Right renal cortex interstitium (tissue), 3 donors: ENCODE measurements around the gene FAM118B. TPM values are rescaled to one million over a fixed set of nuclear protein-coding genes. Genes with fewer than 3 reads are reported as not detected.
"Not testable (repeated sequence)": the region's sequence is repeated elsewhere in the genome, so short reads cannot be mapped to it uniquely, and the experiment has no call there.

Experiments used
- DNase-seq, 3 donors: peaks; one replicate each; pipeline ENCODE4 v3.0.0-alpha.2; 2013; ENCODE audit warnings: low read depth in 3 of 3, low spot score in 2 of 3
- polyA plus RNA-seq, 3 donors: library from polyadenylated mRNA; unstranded; fragments of 120-200 nt; gene quantifications; one replicate each; pipeline ENCODE4 v1.2.1, GENCODE V29; 2013; ENCODE audit not compliant: insufficient read length in 3 of 3

FAM118B gene
- polyA plus RNA-seq, 3 donors = 29.0 to 31.6 (median 30.6) TPM

DNA sequence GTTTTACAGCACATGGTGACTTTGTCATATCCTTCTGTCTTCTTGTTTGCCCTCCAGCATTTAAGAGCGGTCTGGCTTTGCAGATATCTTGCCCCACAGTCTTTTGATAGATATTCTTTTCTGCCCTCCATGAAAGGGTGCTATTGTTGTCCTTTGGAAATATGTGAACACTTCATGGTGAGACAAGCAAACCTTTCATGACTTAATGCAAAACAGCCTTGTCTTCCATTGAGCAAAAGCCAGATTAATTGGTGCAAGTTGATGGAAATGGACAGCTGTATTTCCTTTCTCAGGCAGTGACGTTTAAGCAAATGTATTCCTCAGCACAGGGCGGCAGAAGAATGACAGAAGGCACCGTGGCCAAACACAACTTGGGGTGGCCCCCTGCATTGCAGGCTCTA is 96.7 kb downstream of the FAM118B start:
- no peak for DNase-seq

DNA sequence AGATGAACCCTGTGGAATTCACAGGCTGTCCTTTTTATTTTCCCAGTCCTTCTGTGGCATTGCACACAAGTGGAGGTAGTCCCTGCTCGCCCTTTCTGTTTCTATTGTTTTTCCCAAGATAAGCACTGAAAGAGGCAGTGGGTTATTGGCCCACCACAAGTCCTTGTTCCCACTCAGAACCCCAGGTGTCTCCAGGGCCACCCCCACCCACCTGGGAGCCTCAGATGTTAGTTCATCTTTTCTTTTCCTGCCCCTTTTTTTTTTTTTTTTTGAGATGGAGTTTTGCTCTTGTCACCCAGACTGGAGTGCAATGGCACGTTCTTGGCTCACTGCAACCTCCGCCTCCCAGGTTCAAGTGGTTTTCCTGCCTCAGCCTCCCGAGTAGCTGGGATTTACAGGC is 97.2 kb downstream of the FAM118B start:
- not testable (repeated sequence) for DNase-seq

DNA sequence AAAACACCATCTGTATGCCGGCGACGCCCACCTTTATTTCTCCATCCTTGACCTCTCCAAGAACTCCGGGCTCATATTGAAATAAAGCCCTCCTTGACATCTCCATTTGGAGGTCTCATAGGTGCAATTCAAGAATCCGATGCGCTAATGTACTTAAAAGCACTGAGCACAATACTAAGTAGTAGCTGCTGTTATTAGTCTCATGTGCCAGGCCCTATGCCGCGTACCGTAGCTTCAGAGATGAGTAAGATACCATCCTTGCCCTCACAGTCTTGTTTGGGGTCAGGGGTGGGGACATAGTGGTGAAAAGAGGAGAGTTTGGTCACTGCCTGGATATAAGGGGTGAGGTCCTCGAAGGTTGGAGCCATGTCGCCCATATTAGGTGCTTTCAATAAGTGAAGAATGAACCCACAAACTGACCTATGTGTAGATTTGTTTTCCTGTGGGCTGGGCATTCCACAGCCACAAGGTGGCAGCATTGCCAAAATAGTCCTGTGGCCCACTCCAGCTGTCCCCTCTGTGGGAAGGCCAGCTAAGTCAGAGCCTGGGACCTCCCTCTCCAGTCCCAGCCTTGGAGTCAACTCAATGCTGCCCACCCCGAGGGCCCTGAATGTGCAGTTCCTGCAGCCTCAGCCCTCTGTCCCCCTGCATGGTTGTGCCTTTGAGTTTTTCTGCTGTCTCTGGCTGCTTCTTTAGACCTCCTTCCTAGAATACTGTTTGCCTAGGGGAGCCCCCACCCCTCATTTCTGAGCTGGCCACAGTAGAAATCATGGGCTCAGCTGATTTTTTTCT is 98.8 kb downstream of the FAM118B start:
- peak in 2 of 3 donors; percentile 38 to 64 for DNase-seq

DNA sequence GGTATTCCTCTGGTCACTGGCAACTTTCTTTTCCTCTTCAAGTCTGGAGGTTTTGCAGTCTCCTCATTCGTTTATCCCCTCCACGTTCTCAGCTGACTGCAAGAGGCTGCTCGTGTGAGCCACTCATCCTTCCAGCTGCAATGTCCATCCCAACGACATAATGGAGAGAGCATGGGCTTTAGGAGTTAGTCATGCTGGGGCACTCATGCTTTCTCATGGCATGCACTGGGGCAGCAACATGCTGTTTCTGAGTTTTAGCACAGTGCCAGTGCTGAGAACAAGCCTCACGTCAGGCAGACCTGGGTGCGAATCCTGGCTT is 99.4 kb downstream of the FAM118B start:
- no peak for DNase-seq

DNA sequence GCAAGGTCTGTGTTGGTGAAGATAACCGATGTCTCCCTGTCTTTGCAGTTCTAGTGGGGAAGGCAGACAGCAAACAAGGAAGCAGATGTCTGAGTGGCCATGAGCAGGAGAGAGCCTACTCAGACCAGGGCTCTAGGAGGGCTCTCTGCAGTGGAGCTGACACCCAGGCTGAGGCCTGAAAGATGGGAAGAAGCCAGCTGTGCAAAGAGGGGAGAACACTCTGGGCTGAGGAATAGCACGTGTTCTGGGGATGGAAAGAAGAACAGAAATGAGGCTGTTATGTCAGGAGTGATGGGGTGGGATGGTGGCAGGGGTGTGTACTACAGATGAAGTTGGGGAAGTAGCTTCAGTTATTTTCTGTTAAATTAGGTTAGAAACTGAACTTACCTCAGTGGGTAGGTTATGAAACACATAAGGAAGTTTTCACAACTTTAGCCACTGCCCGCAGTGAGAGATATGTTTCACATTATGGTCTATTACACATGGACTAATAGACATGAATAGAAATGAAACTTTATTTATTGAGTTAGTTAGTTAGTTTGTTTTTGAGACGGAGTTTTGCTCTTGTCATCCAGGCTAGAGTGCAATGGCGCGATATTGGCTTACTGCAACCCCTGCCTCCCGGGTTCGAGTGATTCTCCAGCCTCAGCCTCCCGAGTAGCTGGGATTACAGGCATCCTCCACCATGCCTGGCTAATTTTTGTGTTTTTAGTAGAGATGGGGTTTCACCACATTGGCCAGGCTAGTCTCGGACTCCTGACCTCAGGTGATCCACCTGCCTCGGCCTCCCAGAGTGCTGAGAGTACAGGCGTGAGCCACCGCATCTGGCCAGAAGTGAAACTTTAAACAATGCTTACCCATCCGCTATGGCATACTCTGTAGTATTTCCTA is 100.1 kb downstream of the FAM118B start:
- DNase-seq = no peak

Other genes with a start within 250 kb of the FAM118B start
- 10 to 100 TPM; 21.9 to 24.2 (median 23.7) TPM for gene CDON, start 148.9 kb upstream of the FAM118B start, polyA plus RNA-seq
- gene RPUSD4, start 132 bp upstream of the FAM118B start, polyA plus RNA-seq = 10 to 100 TPM; 28.4 to 29.6 (median 28.4) TPM
- gene SRPRA, start 57.1 kb downstream of the FAM118B start, polyA plus RNA-seq = 10 to 100 TPM; 75.6 to 82.6 (median 79.5) TPM
- gene FOXRED1, start 57.4 kb downstream of the FAM118B start, polyA plus RNA-seq = 10 to 100 TPM; 30.1 to 33.6 (median 31.9) TPM
- 10 to 100 TPM in 2 of 3 donors, 1 to 10 TPM in 1; 9.0 to 10.7 (median 10.1) TPM for gene TIRAP, start 71.3 kb downstream of the FAM118B start, polyA plus RNA-seq
- gene DCPS, start 92.3 kb downstream of the FAM118B start, polyA plus RNA-seq = 10 to 100 TPM; 13.9 to 17.0 (median 16.0) TPM
- 10 to 100 TPM; 17.2 to 19.2 (median 18.4) TPM for gene ST3GAL4, start 143.9 kb downstream of the FAM118B start, polyA plus RNA-seq